BLaER1 treated with 17β-estradiol and CSF1 and Interleukin-3, amounts not matched to agents 10 nM and 100 nM (cell line): ENCODE data around the gene EXOSC2.

ENCODE experiments used
- H3K27ac ChIP-seq, 11 experiments: shearing (Covaris generic); formaldehyde crosslinking; 2 replicates each; pipeline ENCODE4 v1.8.1; 2022
- H3K27me3 ChIP-seq, 11 experiments: shearing (Covaris generic); formaldehyde crosslinking; 2 replicates each; pipeline ENCODE4 v1.8.1; 2022
- H3K36me3 ChIP-seq, 11 experiments: shearing (Covaris generic); formaldehyde crosslinking; 2 replicates each; pipeline ENCODE4 v1.8.1; 2022
- H3K4me1 ChIP-seq, 10 experiments: shearing (Covaris generic); formaldehyde crosslinking; 2 replicates each; pipeline ENCODE4 v1.8.1; 2022
- H3K4me2 ChIP-seq, 11 experiments: shearing (Covaris generic); formaldehyde crosslinking; 2 replicates each; pipeline ENCODE4 v1.8.1; 2022
- H3K4me3 ChIP-seq, 10 experiments: shearing (Covaris generic); formaldehyde crosslinking; 2 replicates each; pipeline ENCODE4 v1.8.1; 2022
- H3K9ac ChIP-seq, 11 experiments: shearing (Covaris generic); formaldehyde crosslinking; 2 replicates each; pipeline ENCODE4 v1.8.1; 2022
- H3K9me3 ChIP-seq, 11 experiments: shearing (Covaris generic); formaldehyde crosslinking; replicated peaks in 1 of 11; 2 replicates each; pipeline ENCODE4 v1.8.1; 2022
- H4K20me1 ChIP-seq, 11 experiments: shearing (Covaris generic); formaldehyde crosslinking; 2 replicates each; pipeline ENCODE4 v1.8.1; 2022
- Cebpa-rat ChIP-seq, 11 experiments: shearing (Covaris generic); IDR thresholded peaks; 2 replicates each; pipeline ENCODE4 v1.8.1; 2022

Gene EXOSC2

DNA sequence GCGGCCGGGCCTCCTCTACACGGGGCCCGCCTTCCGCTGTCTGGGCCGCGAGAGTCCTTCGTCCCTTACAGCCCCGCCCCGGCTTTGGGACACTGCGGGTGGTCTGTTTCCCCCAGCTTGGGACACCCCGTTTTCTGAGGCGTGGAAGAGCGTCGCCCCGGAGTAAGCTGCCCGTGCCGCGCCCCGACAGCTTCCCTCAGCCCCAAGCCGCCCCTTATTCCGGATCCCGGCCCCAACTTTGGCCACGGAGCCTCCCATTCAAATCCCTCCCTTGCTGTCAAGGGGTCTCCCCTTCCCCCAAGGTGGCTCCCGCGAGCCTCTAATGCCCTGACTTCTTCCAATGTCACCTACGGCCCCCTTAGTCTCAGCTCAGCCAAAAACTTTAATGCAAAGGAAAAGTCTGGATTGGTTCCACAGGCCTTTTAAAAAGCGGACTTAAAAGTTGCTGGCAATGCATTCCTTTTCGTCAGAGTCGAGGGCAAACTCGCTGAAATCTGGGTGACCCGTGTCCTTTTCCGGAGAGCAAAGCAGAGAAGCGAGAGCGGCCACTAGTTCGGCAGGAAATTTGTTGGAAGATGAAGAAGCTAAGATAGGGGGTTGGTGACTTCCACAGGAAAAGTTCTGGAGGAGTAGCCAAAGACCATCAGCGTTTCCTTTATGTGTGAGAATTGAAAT lies 19.8 kb downstream of the EXOSC2 start:
- no peak for TF ChIP-seq Cebpa-rat (IDR thresholded peaks at IDR 0.05)
- Histone ChIP-seq H3K9ac (peak overlapping the region; percentile 91 to 99 (median 97)), H4K20me1 (peaks cover 10 to 48% (median 29%) of the 10 kb centered on the region in 11 experiments; a peak in 16 of 22 replicates), H3K27ac (peak overlapping the region; percentile 86 to 98 (median 94)), H3K36me3 (peaks cover 0 to 6% (median 0%) of the 10 kb centered on the region in 11 experiments; a peak in 3 of 22 replicates), H3K9me3 (no peaks in the 10 kb centered on the region), H3K4me1 (peaks cover 30 to 44% (median 37%) of the 10 kb centered on the region in 10 experiments), H3K27me3 (no peaks in the 10 kb centered on the region), H3K4me2 (peak overlapping the region; percentile 82 to 98 (median 93)), H3K4me3 (peak overlapping the region; percentile 85 to 99 (median 94))

GRCh38 chr9:130714586-130715110 lies 21.1 kb downstream of the EXOSC2 start:
- TF ChIP-seq Cebpa-rat (IDR thresholded peaks at IDR 0.05): no peak
- Histone ChIP-seq H3K9ac (peak overlapping the region; percentile 1 to 99 (median 97); a peak in 20 of 22 replicates), H3K27ac (peak overlapping the region in 2 of 11 experiments; percentile 4 to 98; a peak in 3 of 22 replicates), H4K20me1 (peaks cover 14 to 60% (median 31%) of the 10 kb centered on the region in 11 experiments; a peak in 16 of 22 replicates), H3K36me3 (peaks cover 0 to 7% (median 0%) of the 10 kb centered on the region in 11 experiments; a peak in 1 of 22 replicates), H3K4me3 (peak overlapping the region; percentile 85 to 99 (median 94)), H3K27me3 (no peaks in the 10 kb centered on the region), H3K4me1 (peaks cover 30 to 45% (median 38%) of the 10 kb centered on the region in 10 experiments), H3K9me3 (no peaks in the 10 kb centered on the region), H3K4me2 (peak overlapping the region; percentile 82 to 98 (median 93))

- Histone ChIP-seq H3K4me2 (peak overlapping the region; percentile 82 to 98 (median 93)), H3K36me3 (peaks cover 0 to 13% (median 0%) of the 10 kb centered on the region in 11 experiments; a peak in 2 of 22 replicates), H3K9ac (peak overlapping the region in 10 of 11 experiments; percentile 1 to 99 (median 97); a peak in 18 of 22 replicates), H3K4me1 (peaks cover 30 to 45% (median 38%) of the 10 kb centered on the region in 10 experiments), H4K20me1 (peaks cover 14 to 66% (median 33%) of the 10 kb centered on the region in 11 experiments; a peak in 15 of 22 replicates), H3K4me3 (peak overlapping the region; percentile 85 to 99 (median 94); a peak in 19 of 20 replicates), H3K27me3 (no peaks in the 10 kb centered on the region), H3K27ac (0 out of 22 replicates have a peak overlapping the region, but pooled peaks of 1 of the 11 experiments have one; percentile 98), H3K9me3 (no peaks in the 10 kb centered on the region)
- no peak for TF ChIP-seq Cebpa-rat (IDR thresholded peaks at IDR 0.05)
Measured at GRCh38 chr9:130715270-130715669, 21.7 kb downstream of the EXOSC2 start.

DNA sequence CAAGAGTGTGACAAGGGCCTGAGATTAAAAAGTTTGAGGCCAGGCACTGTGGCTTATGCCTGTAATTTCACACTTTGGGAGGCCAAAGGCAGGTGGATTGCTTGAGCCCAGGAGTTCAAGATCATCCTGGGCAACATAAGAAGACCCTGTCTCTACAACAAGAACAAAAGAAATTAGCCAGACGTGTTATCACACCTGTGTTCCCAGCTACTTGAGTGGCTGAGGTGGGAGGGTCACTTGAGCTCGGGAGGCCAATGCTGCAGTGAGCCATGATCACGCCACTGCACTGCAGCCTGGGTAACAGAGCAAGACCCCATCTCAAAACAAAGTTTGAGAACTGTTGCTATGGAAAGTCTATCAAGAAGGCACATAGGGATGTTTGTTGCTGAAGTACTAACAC lies 25.0 kb downstream of the EXOSC2 start:
- no peak overlapping the region for H3K4me2 ChIP-seq
- H3K9ac ChIP-seq: no peak overlapping the region
- no peaks in the 10 kb centered on the region for H3K9me3 ChIP-seq
- H3K27ac ChIP-seq: no peak overlapping the region
- H3K27me3 ChIP-seq: no peaks in the 10 kb centered on the region
- peaks cover 18 to 97% (median 45%) of the 10 kb centered on the region in 11 experiments; a peak in 15 of 22 replicates for H4K20me1 ChIP-seq
- H3K4me1 ChIP-seq: peaks cover 26 to 41% (median 35%) of the 10 kb centered on the region in 10 experiments
- no peak for TF ChIP-seq Cebpa-rat (IDR thresholded peaks at IDR 0.05)
- peaks cover 0 to 26% (median 0%) of the 10 kb centered on the region in 11 experiments; a peak in 2 of 22 replicates for H3K36me3 ChIP-seq
- H3K4me3 ChIP-seq: no peak overlapping the region

- no peaks in the 10 kb centered on the region for H3K9me3 ChIP-seq
- no peaks in the 10 kb centered on the region for H3K27me3 ChIP-seq
- H3K9ac ChIP-seq: no peak overlapping the region
- peaks cover 5 to 24% (median 14%) of the 10 kb centered on the region in 10 experiments for H3K4me1 ChIP-seq
- no peak overlapping the region for H3K4me3 ChIP-seq
- H3K27ac ChIP-seq: no peak overlapping the region
- peaks cover 15 to 96% (median 27%) of the 10 kb centered on the region in 11 experiments; a peak in 15 of 22 replicates for H4K20me1 ChIP-seq
- H3K36me3 ChIP-seq: peaks cover 0 to 26% (median 0%) of the 10 kb centered on the region in 11 experiments; a peak in 2 of 22 replicates
- no peak for TF ChIP-seq Cebpa-rat (IDR thresholded peaks at IDR 0.05)
- H3K4me2 ChIP-seq: no peak overlapping the region
Measured at GRCh38 chr9:130720762-130721161, 27.2 kb downstream of the EXOSC2 start.

GRCh38 chr9:130728721-130729120 lies 35.1 kb downstream of the EXOSC2 start:
- Histone ChIP-seq H3K4me2 (no peak overlapping the region), H3K36me3 (peaks cover 0 to 36% (median 6%) of the 10 kb centered on the region in 11 experiments; a peak in 9 of 22 replicates), H3K9ac (no peak overlapping the region), H3K4me1 (peaks cover 0 to 16% (median 13%) of the 10 kb centered on the region in 10 experiments; a peak in 10 of 20 replicates), H3K9me3 (peaks cover 0 to 15% (median 7%) of the 10 kb centered on the region in 11 experiments; a peak in 9 of 22 replicates), H4K20me1 (peaks cover 0 to 87% (median 9%) of the 10 kb centered on the region in 11 experiments; a peak in 11 of 22 replicates), H3K27ac (no peak overlapping the region), H3K4me3 (no peak overlapping the region), H3K27me3 (no peaks in the 10 kb centered on the region)
- no peak for TF ChIP-seq Cebpa-rat (IDR thresholded peaks at IDR 0.05)

DNA sequence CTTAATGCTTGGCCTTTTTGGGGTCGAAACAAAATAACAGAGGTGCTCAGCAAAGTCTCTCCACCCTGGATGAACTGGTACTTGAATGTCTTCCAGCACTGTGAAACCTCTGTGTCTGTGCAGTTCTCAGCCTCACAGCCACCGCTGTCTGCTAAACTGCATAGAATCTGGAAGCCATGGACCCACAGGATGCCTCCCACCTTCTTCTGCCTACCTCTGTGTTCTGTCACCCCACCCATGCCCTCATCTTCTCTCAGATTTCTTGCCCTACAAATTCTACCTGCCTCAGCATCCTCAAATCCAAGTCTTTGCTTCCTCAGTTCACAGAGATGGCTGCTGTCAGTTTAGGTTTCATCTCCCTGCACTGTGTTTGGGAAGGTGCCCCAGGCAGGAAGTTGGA lies 35.6 kb downstream of the EXOSC2 start:
- Histone ChIP-seq H4K20me1 (peaks cover 0 to 87% (median 9%) of the 10 kb centered on the region in 11 experiments; a peak in 11 of 22 replicates), H3K4me1 (peaks cover 0 to 18% (median 13%) of the 10 kb centered on the region in 10 experiments; a peak in 10 of 20 replicates), H3K9ac (no peak overlapping the region), H3K4me2 (no peak overlapping the region), H3K4me3 (no peak overlapping the region), H3K9me3 (peaks cover 0 to 15% (median 7%) of the 10 kb centered on the region in 11 experiments; a peak in 9 of 22 replicates), H3K27me3 (no peaks in the 10 kb centered on the region), H3K36me3 (peaks cover 0 to 36% (median 6%) of the 10 kb centered on the region in 11 experiments; a peak in 9 of 22 replicates), H3K27ac (no peak overlapping the region)
- TF ChIP-seq Cebpa-rat (IDR thresholded peaks at IDR 0.05): no peak

- H3K27me3 ChIP-seq: no peaks in the 10 kb centered on the region
- TF ChIP-seq Cebpa-rat (IDR thresholded peaks at IDR 0.05): no peak
- peaks cover 0 to 18% (median 13%) of the 10 kb centered on the region in 10 experiments; a peak in 10 of 20 replicates for H3K4me1 ChIP-seq
- no peak overlapping the region for H3K9ac ChIP-seq
- no peak overlapping the region for H3K4me2 ChIP-seq
- no peak overlapping the region for H3K27ac ChIP-seq
- peaks cover 0 to 88% (median 6%) of the 10 kb centered on the region in 11 experiments; a peak in 10 of 22 replicates for H4K20me1 ChIP-seq
- H3K36me3 ChIP-seq: peaks cover 0 to 36% (median 6%) of the 10 kb centered on the region in 11 experiments; a peak in 9 of 22 replicates
- H3K9me3 ChIP-seq: peaks cover 0 to 15% (median 7%) of the 10 kb centered on the region in 11 experiments; a peak in 9 of 22 replicates
- H3K4me3 ChIP-seq: no peak overlapping the region
Measured at GRCh38 chr9:130731355-130731754, 37.8 kb downstream of the EXOSC2 start.
